ACHN (cell line): Measurements from ENCODE around the gene RNF169.
"Not testable (repeated sequence)": the region's sequence is repeated elsewhere in the genome, so short reads cannot be mapped to it uniquely, and the experiment has no call there.

Source experiments
- DNase-seq: peaks from one replicate; pipeline ENCODE4 v3.0.0-alpha.2; 2015
- in situ Hi-C: cut with HindIII; loops from 2 replicates; pipeline ENCODE4 v1.10.0; 2017; ENCODE audit warnings: low sequenced_read_pairs, low pct_ligation_motif_present, low pct_unique_long_range_greater_than_20kb

RNF169 gene

GRCh38 chr11:74786574-74786973 lies 37.9 kb downstream of the RNF169 start:
- in situ Hi-C loops, result no loop called here
- DNase-seq, result no peak

GRCh38 chr11:74791333-74792100 lies 42.9 kb downstream of the RNF169 start:
- in situ Hi-C loops, result no loop called here
- no peak for DNase-seq

GRCh38 chr11:74806267-74806666 lies 57.6 kb downstream of the RNF169 start:
- DNase-seq, result no peak
- in situ Hi-C loops, result no loop called here

- DNase-seq, result no peak
- in situ Hi-C loops, result no loop called here
Observed at GRCh38 chr11:74809801-74810200, 61.2 kb downstream of the RNF169 start.

- DNase-seq, result no peak
- in situ Hi-C loops, result no loop called here
Observed at GRCh38 chr11:74815966-74816365, 67.3 kb downstream of the RNF169 start.

GRCh38 chr11:74816664-74817063 lies 68.0 kb downstream of the RNF169 start:
- DNase-seq, result no peak
- in situ Hi-C loops, result no loop called here

GRCh38 chr11:74818283-74818946 lies 69.8 kb downstream of the RNF169 start:
- DNase-seq, result no peak
- in situ Hi-C loops, result no loop called here

GRCh38 chr11:74819400-74819799 lies 70.8 kb downstream of the RNF169 start:
- in situ Hi-C loops, result no loop called here
- no peak for DNase-seq

GRCh38 chr11:74820763-74821162 lies 72.1 kb downstream of the RNF169 start:
- in situ Hi-C loops, result no loop called here

GRCh38 chr11:74822170-74822569 lies 73.5 kb downstream of the RNF169 start:
- in situ Hi-C loops, result no loop called here
- DNase-seq, result no peak

More at GRCh38 chr11:74820763-74821162, 72.1 kb downstream of the RNF169 start:
- DNase-seq, result peak; percentile 41

- in situ Hi-C loops, result no loop called here
- no peak for DNase-seq
Observed at GRCh38 chr11:74824285-74824982, 75.8 kb downstream of the RNF169 start.

- in situ Hi-C loops, DNase-seq: not testable (repeated sequence)
Observed at GRCh38 chr11:74825596-74825995, 76.9 kb downstream of the RNF169 start.

GRCh38 chr11:74826901-74827300 lies 78.3 kb downstream of the RNF169 start:
- in situ Hi-C loops, result no loop called here
- no peak for DNase-seq

- in situ Hi-C loops, result no loop called here
- no peak for DNase-seq
Observed at GRCh38 chr11:74837191-74837590, 88.5 kb downstream of the RNF169 start.

- in situ Hi-C loops, result no loop called here
- DNase-seq, result no peak
Observed at GRCh38 chr11:74838188-74838587, 89.5 kb downstream of the RNF169 start.

GRCh38 chr11:74839446-74839845 lies 90.8 kb downstream of the RNF169 start:
- in situ Hi-C loops, result no loop called here
- no peak for DNase-seq

- in situ Hi-C loops, result no loop called here
- no peak for DNase-seq
Observed at GRCh38 chr11:74839971-74840370, 91.3 kb downstream of the RNF169 start.

GRCh38 chr11:74840486-74840885 lies 91.8 kb downstream of the RNF169 start:
- in situ Hi-C loops, result no loop called here
- no peak for DNase-seq

GRCh38 chr11:74842967-74843366 lies 94.3 kb downstream of the RNF169 start:
- DNase-seq, result no peak
- in situ Hi-C loops, result no loop called here
